GM12878 (cell line): ENCODE data around the gene STX12. TPM values are rescaled to one million over a fixed set of nuclear protein-coding genes. Genes with fewer than 3 reads are reported as not detected.

ENCODE experiments used
- ATF2 ChIP-seq: IDR thresholded peaks from 2 replicates; pipeline ENCODE4 v1.6.1; 2012; ENCODE audit warnings: low read length, inconsistent platforms
- ATF3 ChIP-seq: IDR thresholded peaks from 2 replicates; pipeline ENCODE4 v1.6.1; 2011; ENCODE audit warnings: low read depth, mild to moderate bottlenecking, low read length, moderate library complexity, borderline replicate concordance; ENCODE audit errors: extremely low read depth
- ATF7 ChIP-seq: fragments of 450-650 bp; IDR thresholded peaks from 2 replicates; pipeline ENCODE4 v1.6.1; 2016; ENCODE audit warnings: low read depth, mild to moderate bottlenecking
- BCL3 ChIP-seq: IDR thresholded peaks from 2 replicates; pipeline ENCODE4 v1.6.1; 2011; ENCODE audit warnings: borderline replicate concordance, low read depth, mild to moderate bottlenecking, moderate library complexity, low read length; ENCODE audit not compliant: insufficient read depth, poor library complexity, severe bottlenecking
- BMI1 ChIP-seq: fragments of 450-650 bp; IDR thresholded peaks from 2 replicates; pipeline ENCODE4 v1.6.1; 2016; ENCODE audit warnings: mild to moderate bottlenecking, moderate library complexity, borderline replicate concordance
- DPF2 ChIP-seq: fragments of 450-650 bp; IDR thresholded peaks from 2 replicates; pipeline ENCODE4 v1.6.1; 2017; ENCODE audit warnings: mild to moderate bottlenecking
- EP300 ChIP-seq, 2 experiments: fragments of 150-350 bp in 1 of 2; IDR thresholded peaks; 2 replicates each; pipeline ENCODE4 v1.6.1; 2011 to 2012; ENCODE audit warnings: low read depth in 2 of 2, low read length in 2 of 2, borderline replicate concordance in 1 of 2, improper control_type of control experiment in 1 of 2, inconsistent platforms in 1 of 2; ENCODE audit not compliant: control insufficient read depth in 1 of 2
- ESRRA ChIP-seq: IDR thresholded peaks from 2 replicates; pipeline ENCODE4 v1.6.1; 2012; ENCODE audit warnings: mild to moderate bottlenecking, low read length, improper control_type of control experiment
- FOXK2 ChIP-seq: fragments of 450-650 bp; IDR thresholded peaks from 2 replicates; pipeline ENCODE4 v1.6.1; 2017; ENCODE audit warnings: mild to moderate bottlenecking, moderate library complexity
- FOXM1 ChIP-seq: IDR thresholded peaks from 2 replicates; pipeline ENCODE4 v1.6.1; 2012; ENCODE audit warnings: low read depth, mild to moderate bottlenecking, inconsistent platforms, low read length, moderate library complexity
- IKZF1 ChIP-seq: fragments of 450-650 bp; conservative IDR thresholded peaks from 2 replicates; pipeline ENCODE4 v1.6.1; 2017; ENCODE audit warnings: antibody characterized with exemption, mild to moderate bottlenecking
- IKZF2 ChIP-seq, 2 experiments: fragments of 450-650 bp; IDR thresholded peaks; 2 replicates each; pipeline ENCODE4 v1.6.1; 2017; ENCODE audit warnings: mild to moderate bottlenecking in 2 of 2, moderate library complexity in 2 of 2
- NR2C1 ChIP-seq: fragments of 450-650 bp; IDR thresholded peaks from 2 replicates; pipeline ENCODE4 v1.6.1; 2017; ENCODE audit warnings: antibody characterized with exemption, mild to moderate bottlenecking, moderate library complexity
- NR2F1 ChIP-seq: fragments of 450-650 bp; conservative IDR thresholded peaks from 2 replicates; pipeline ENCODE4 v1.6.1; 2017; ENCODE audit warnings: mild to moderate bottlenecking
- NRF1 ChIP-seq: conservative IDR thresholded peaks from 2 replicates; pipeline ENCODE4 v1.6.1; 2011; ENCODE audit warnings: mild to moderate bottlenecking, low read depth, low read length, improper control_type of control experiment
- RAD21 ChIP-seq: IDR thresholded peaks from 2 replicates; pipeline ENCODE4 v1.6.1; 2011; ENCODE audit warnings: mild to moderate bottlenecking, low read depth, low read length, moderate library complexity; ENCODE audit not compliant: insufficient read depth
- RFX5 ChIP-seq: IDR thresholded peaks from 2 replicates; pipeline ENCODE4 v1.6.1; 2011; ENCODE audit warnings: low read depth, low read length, improper control_type of control experiment
- SKIL ChIP-seq: fragments of 450-650 bp; IDR thresholded peaks from 2 replicates; pipeline ENCODE4 v1.6.1; 2017; ENCODE audit warnings: mild to moderate bottlenecking, low read depth, inconsistent platforms; ENCODE audit not compliant: poor library complexity, severe bottlenecking
- SMAD1 ChIP-seq: fragments of 450-650 bp; IDR thresholded peaks from 2 replicates; pipeline ENCODE4 v1.6.1; 2018; ENCODE audit warnings: mild to moderate bottlenecking, low read depth; ENCODE audit not compliant: partially characterized antibody
- STAT3 ChIP-seq: IDR thresholded peaks from 2 replicates; pipeline ENCODE4 v1.6.1; 2011; ENCODE audit warnings: low read depth, low read length, improper control_type of control experiment
- USF2 ChIP-seq: IDR thresholded peaks from 2 replicates; pipeline ENCODE4 v1.6.1; 2011; ENCODE audit warnings: low read depth, low read length, improper control_type of control experiment, borderline replicate concordance
- YBX1 ChIP-seq: fragments of 450-650 bp; IDR thresholded peaks from 2 replicates; pipeline ENCODE4 v1.6.1; 2016; ENCODE audit warnings: antibody characterized with exemption
- ZNF274 ChIP-seq: IDR thresholded peaks from one replicate; pipeline ENCODE4 v1.8.0; 2011; ENCODE audit not compliant: insufficient read length, insufficient read depth
- ZSCAN29 ChIP-seq: fragments of 450-650 bp; IDR thresholded peaks from 2 replicates; pipeline ENCODE4 v1.6.1; 2017; ENCODE audit warnings: mild to moderate bottlenecking, moderate library complexity
- ZZZ3 ChIP-seq: IDR thresholded peaks from 2 replicates; pipeline ENCODE4 v1.6.1; 2011; ENCODE audit warnings: low read depth; ENCODE audit not compliant: control insufficient read depth, insufficient read length
- polyA plus RNA-seq, 11 experiments: library from polyadenylated mRNA; depleted of rRNA in 4 of 11; unstranded in 6 of 11; stranded (reverse) in 5 of 11; fragments of >200 nt; fragmentation: Nextera tagmentation in 4 of 11; fragmentation: Illumina TruSeq in 1 of 11; extraction: Ambion mirVana in 4 of 11; extraction: Trizol in 1 of 11; gene quantifications; 1 replicate in 1 of 11; 2 replicates in 10 of 11; pipeline versions ENCODE4 v1.2.1 to v1.2.3, GENCODE V29; 2011 to 2016; ENCODE audit warnings: inconsistent platforms in 2 of 11, missing spikeins in 2 of 11, low read depth in 1 of 11
- total RNA-seq, 4 experiments: library from RNA; depleted of rRNA in 3 of 4; stranded (reverse); fragments of >200 nt in 3 of 4; fragmentation: Illumina TruSeq in 1 of 4; extraction: Trizol in 1 of 4; gene quantifications; 2 replicates each; pipeline versions ENCODE4 v1.2.1 to v1.2.3, GENCODE V29; 2013 to 2021

The STX12 gene
- total and polyA plus RNA-seq, 10 of the 15 experiments (the other 5 are each of a cell fraction or from before 2014, with no cell fraction given), result 20.2 to 35.0 (median 28.1) TPM

- TF ChIP-seq ESRRA, result no peak
- peak; percentile 90 for TF ChIP-seq NRF1
- TF ChIP-seq ATF3, result no peak
- no peak for TF ChIP-seq EP300 (IDR thresholded peaks at IDR 0.05; ENCODE audit: borderline replicate concordance in 1 of 2, control insufficient read depth in 1 of 2, low read depth in 2 of 2, low read length in 2 of 2)
- TF ChIP-seq BMI1, result no peak
- TF ChIP-seq STAT3, result no peak
- TF ChIP-seq ZNF274, result no peak
- no peak for TF ChIP-seq NR2C1
- TF ChIP-seq SMAD1, result no peak
- no peak for TF ChIP-seq ZSCAN29
- TF ChIP-seq FOXK2, result no peak
- no peak for TF ChIP-seq RAD21
- TF ChIP-seq RFX5, result peak; percentile 35; the same call in 1 of the 2 replicates
- TF ChIP-seq NR2F1, result no peak
- peak in 1 of 2 experiments; percentile 55; a peak in 3 of 4 replicates for TF ChIP-seq IKZF2 (IDR thresholded peaks at IDR 0.05)
- TF ChIP-seq YBX1, result no peak
- TF ChIP-seq BCL3, result no peak
- TF ChIP-seq USF2, result no peak; the same call in 1 of the 2 replicates
- no peak for TF ChIP-seq FOXM1
- TF ChIP-seq IKZF1, result peak; percentile 94
- no peak for TF ChIP-seq ZZZ3
- TF ChIP-seq ATF7, result peak; percentile 100
- TF ChIP-seq DPF2, result no peak; the same call in none of the 2 replicates
- TF ChIP-seq SKIL, result no peak
- peak; percentile 92; the same call in 1 of the 2 replicates for TF ChIP-seq ATF2
Measured at GRCh38 chr1:27772932-27773825, at the start of gene STX12 (continued).
